IMR-90 (cell line): ENCODE measurements around the gene LIN7C. TPM values are rescaled to one million over a fixed set of nuclear protein-coding genes. Genes with fewer than 3 reads are reported as not detected.

Experiments used
- ATAC-seq: fragments of 200-7000 bp; cut with Tn5 transposase; 2 replicates; pipeline ENCODE4 v1.9.1; 2020; ENCODE audit warnings: low read depth, mild to moderate bottlenecking, moderate library complexity
- BruUV-seq: library from RNA; stranded (reverse); fragments of 400-500 nt; replicated peaks from 2 replicates; lab custom pipeline; 2021; lab: Mats Ljungman, UMichigan
- CTCF ChIA-PET: fragments of 300-600 bp; formaldehyde crosslinking; extraction: SDS; loops from one replicate; lab custom pipeline; 2021; ENCODE audit warnings: antibody characterized with exemption; lab: Yijun Ruan, JAX
- POLR2A ChIA-PET: fragments of 300-600 bp; sonication (Branson Sonifier 250); formaldehyde crosslinking; loops from one replicate; lab custom pipeline; 2022; ENCODE audit warnings: antibody characterized with exemption; ENCODE audit not compliant: unreplicated experiment; lab: Charles Lee
- DNase-seq: peaks from one replicate; pipeline ENCODE4 v3.0.0; 2013
- H2AFZ ChIP-seq: replicated peaks from 2 replicates; pipeline ENCODE3; 2013; ENCODE audit warnings: low read length, mild to moderate bottlenecking; ENCODE audit not compliant: poor library complexity
- H2AK5ac ChIP-seq: 2 replicates; pipeline ENCODE4 v1.6.1; 2013; ENCODE audit warnings: low read depth, low read length, inconsistent platforms
- H2AK9ac ChIP-seq: replicated peaks from 2 replicates; pipeline ENCODE3; 2013; ENCODE audit warnings: mild to moderate bottlenecking, low read depth, low read length, moderate library complexity; ENCODE audit not compliant: poor library complexity
- H2BK120ac ChIP-seq: 2 replicates; pipeline ENCODE4 v1.6.1; 2013; ENCODE audit warnings: low read depth, low read length, inconsistent platforms
- H2BK15ac ChIP-seq: 3 replicates; pipeline ENCODE4 v1.6.1; 2013; ENCODE audit warnings: low read depth, low read length, inconsistent platforms
- H2BK20ac ChIP-seq: 2 replicates; pipeline ENCODE4 v1.6.1; 2013; ENCODE audit warnings: low read depth, mild to moderate bottlenecking, inconsistent platforms, low read length, moderate library complexity
- H2BK5ac ChIP-seq: 2 replicates; pipeline ENCODE4 v1.6.1; 2013; ENCODE audit warnings: mild to moderate bottlenecking, low read depth, low read length, inconsistent platforms; ENCODE audit not compliant: poor library complexity, severe bottlenecking
- H3K14ac ChIP-seq: replicated peaks from 2 replicates; pipeline ENCODE4 v1.6.1; 2013; ENCODE audit warnings: low read depth, low read length, inconsistent platforms
- H3K18ac ChIP-seq: 2 replicates; pipeline ENCODE4 v1.6.1; 2013; ENCODE audit warnings: low read depth, low read length, control low read depth
- H3K23ac ChIP-seq: 2 replicates; pipeline ENCODE4 v1.6.1; 2013; ENCODE audit warnings: low read depth, low read length, inconsistent platforms
- H3K27ac ChIP-seq: 2 replicates; pipeline ENCODE4 v1.5.1; 2013; ENCODE audit warnings: mild to moderate bottlenecking, control low read depth, low read length; ENCODE audit not compliant: insufficient read depth
- H3K27me3 ChIP-seq: 2 replicates; pipeline ENCODE4 v1.6.1; 2013; ENCODE audit warnings: low read length; ENCODE audit not compliant: control insufficient read depth, insufficient read depth
- H3K36me3 ChIP-seq: 2 replicates; pipeline ENCODE4 v1.6.1; 2013; ENCODE audit warnings: low read length, mixed read lengths; ENCODE audit not compliant: control insufficient read depth, insufficient read depth
- H3K4ac ChIP-seq: 2 replicates; pipeline ENCODE4 v1.6.1; 2013; ENCODE audit warnings: low read depth, low read length, inconsistent platforms
- H3K4me1 ChIP-seq: 2 replicates; pipeline ENCODE4 v1.6.1; 2013; ENCODE audit warnings: low read length, mixed read lengths; ENCODE audit not compliant: control insufficient read depth, insufficient read depth
- H3K4me2 ChIP-seq: 2 replicates; pipeline ENCODE4 v1.6.1; 2013; ENCODE audit warnings: low read depth, mild to moderate bottlenecking, control low read depth, low read length, moderate library complexity
- H3K4me3 ChIP-seq: 2 replicates; pipeline ENCODE4 v1.5.1; 2013; ENCODE audit warnings: low read depth, mild to moderate bottlenecking, control low read depth, low read length, moderate library complexity; ENCODE audit not compliant: insufficient read depth
- H3K56ac ChIP-seq: 2 replicates; pipeline ENCODE4 v1.6.1; 2013; ENCODE audit warnings: low read length, inconsistent platforms; ENCODE audit not compliant: insufficient read depth; ENCODE audit errors: extremely low read depth
- H3K79me1 ChIP-seq, 2 experiments: 2 replicates each; pipeline ENCODE4 v1.6.1; 2013; ENCODE audit warnings: low read length in 2 of 2, inconsistent platforms in 1 of 2, low read depth in 1 of 2
- H3K9ac ChIP-seq: 2 replicates; pipeline ENCODE4 v1.6.1; 2013; ENCODE audit warnings: low read depth, low read length, control low read depth
- H3K9me1 ChIP-seq: 2 replicates; pipeline ENCODE4 v1.6.1; 2013; ENCODE audit warnings: low read length, inconsistent platforms; ENCODE audit not compliant: insufficient read depth
- H3K9me3 ChIP-seq: 2 replicates; pipeline ENCODE4 v1.6.1; 2013; ENCODE audit warnings: low read length; ENCODE audit not compliant: control insufficient read depth, insufficient read depth
- H4K20me1 ChIP-seq: 2 replicates; pipeline ENCODE4 v1.6.1; 2013; ENCODE audit warnings: low read length, inconsistent platforms; ENCODE audit not compliant: insufficient read depth
- H4K5ac ChIP-seq: 2 replicates; pipeline ENCODE4 v1.6.1; 2013; ENCODE audit warnings: mild to moderate bottlenecking, low read depth, low read length, control low read depth
- H4K8ac ChIP-seq, 2 experiments: 2 replicates each; pipeline ENCODE4 v1.6.1; 2013; ENCODE audit warnings: low read depth in 2 of 2, low read length in 2 of 2, control low read depth in 1 of 2, inconsistent platforms in 1 of 2
- H4K91ac ChIP-seq: 2 replicates; pipeline ENCODE4 v1.6.1; 2013; ENCODE audit warnings: low read depth, low read length, inconsistent platforms; ENCODE audit not compliant: insufficient read depth
- BHLHE40 ChIP-seq: fragments of 150-350 bp; IDR thresholded peaks from 2 replicates; pipeline ENCODE4 v1.6.1; 2016; ENCODE audit warnings: mild to moderate bottlenecking, low read depth, low read length
- CEBPB ChIP-seq: IDR thresholded peaks from 2 replicates; pipeline ENCODE4 v1.6.1; 2012; ENCODE audit warnings: low read depth, low read length, improper control_type of control experiment
- CHD1 ChIP-seq: IDR thresholded peaks from 2 replicates; pipeline ENCODE4 v1.6.1; 2012; ENCODE audit warnings: low read depth, low read length, improper control_type of control experiment
- FOS ChIP-seq: fragments of 150-350 bp; IDR thresholded peaks from 2 replicates; pipeline ENCODE4 v1.6.1; 2016; ENCODE audit warnings: low read depth, low read length
- MAFK ChIP-seq: IDR thresholded peaks from 2 replicates; pipeline ENCODE4 v1.6.1; 2012; ENCODE audit warnings: low read depth, low read length, improper control_type of control experiment
- MAZ ChIP-seq: IDR thresholded peaks from 2 replicates; pipeline ENCODE4 v1.6.1; 2012; ENCODE audit warnings: low read depth, mild to moderate bottlenecking, low read length, improper control_type of control experiment, moderate library complexity, borderline replicate concordance
- MXI1 ChIP-seq: IDR thresholded peaks from 2 replicates; pipeline ENCODE4 v1.6.1; 2012; ENCODE audit warnings: low read depth, mild to moderate bottlenecking, low read length, moderate library complexity, borderline replicate concordance
- NFE2L2 ChIP-seq: fragments of 150-350 bp; IDR thresholded peaks from 2 replicates; pipeline ENCODE4 v1.6.1; 2016; ENCODE audit warnings: low read depth, mild to moderate bottlenecking, low read length
- POLR2A ChIP-seq: IDR thresholded peaks from 2 replicates; pipeline ENCODE4 v1.6.1; 2012; ENCODE audit warnings: mild to moderate bottlenecking, low read depth, low read length
- RAD21 ChIP-seq: IDR thresholded peaks from 2 replicates; pipeline ENCODE4 v1.6.1; 2012; ENCODE audit warnings: low read length, improper control_type of control experiment
- RCOR1 ChIP-seq: IDR thresholded peaks from 2 replicates; pipeline ENCODE4 v1.6.1; 2012; ENCODE audit warnings: mild to moderate bottlenecking, low read length, improper control_type of control experiment; ENCODE audit not compliant: insufficient replicate concordance
- RFX5 ChIP-seq: IDR thresholded peaks from 2 replicates; pipeline ENCODE4 v1.8.0; 2012; ENCODE audit warnings: low read depth, mild to moderate bottlenecking, low read length, moderate library complexity
- SMC3 ChIP-seq: fragments of 150-350 bp; IDR thresholded peaks from 2 replicates; pipeline ENCODE4 v1.6.1; 2016; ENCODE audit warnings: low read depth, mild to moderate bottlenecking, antibody characterized with exemption, low read length, moderate library complexity
- WGBS, 2 experiments: methylation state at CpG; one replicate each; pipeline versions ENCODE4 v1.1.5 to v1.1.7; 2013; ENCODE audit warnings: missing lambda C conversion rate in 2 of 2; ENCODE audit not compliant: insufficient read length in 1 of 2; ENCODE audit errors: extremely low coverage in 2 of 2; 5-methylcytosine and 5-hydroxymethylcytosine counted together
- dilution Hi-C: fragments of 300-500 bp; cut with HindIII; formaldehyde crosslinking; loops from one replicate; pipeline ENCODE4 v1.14.3; 2018; ENCODE audit warnings: low sequenced_read_pairs; ENCODE audit not compliant: unreplicated experiment
- in situ Hi-C: fragments of 300-500 bp; cut with MboI; formaldehyde crosslinking; loops from 3 replicates; pipeline ENCODE4 v1.14.3; 2019; ENCODE audit warnings: low sequenced_read_pairs, inconsistent platforms, mixed read lengths
- intact Hi-C: fragments of 100-400 bp; cut with micrococcal nuclease; formaldehyde crosslinking; loops from 2 replicates; pipeline ENCODE4 v1.10.0; 2022
- polyA plus RNA-seq, 3 experiments: library from polyadenylated mRNA; depleted of rRNA; stranded (reverse); fragments of >200 nt; gene quantifications; 2 replicates each; pipeline ENCODE4 v1.2.3, GENCODE V29; 2012; ENCODE audit warnings: low replicate concordance in 1 of 3
- total RNA-seq: library from RNA; depleted of rRNA; stranded (reverse); fragments of >200 nt; gene quantifications from 2 replicates; pipeline ENCODE4 v1.2.3, GENCODE V29; 2012
- TF ChIP-seq, protein P1 (sequence below): conservative IDR thresholded peaks from 2 replicates; pipeline ENCODE4 v1.5.1; 2012; ENCODE audit warnings: mild to moderate bottlenecking, low read depth, low read length, improper control_type of control experiment
- TF ChIP-seq, protein P2 (sequence below): fragments of 150-350 bp; IDR thresholded peaks from 2 replicates; pipeline ENCODE4 v1.6.1; 2016; ENCODE audit warnings: low read depth, mild to moderate bottlenecking, low read length, moderate library complexity, borderline replicate concordance
- TF ChIP-seq, protein P3 (sequence below): fragments of 150-350 bp; IDR thresholded peaks from 2 replicates; pipeline ENCODE4 v1.6.1; 2017; ENCODE audit warnings: mild to moderate bottlenecking, antibody characterized with exemption, low read length, low read depth

Gene LIN7C
- total and polyA plus RNA-seq, 2 of the 4 experiments (the other 2 are of a cell fraction): 12.2 to 25.5 TPM

DNA sequence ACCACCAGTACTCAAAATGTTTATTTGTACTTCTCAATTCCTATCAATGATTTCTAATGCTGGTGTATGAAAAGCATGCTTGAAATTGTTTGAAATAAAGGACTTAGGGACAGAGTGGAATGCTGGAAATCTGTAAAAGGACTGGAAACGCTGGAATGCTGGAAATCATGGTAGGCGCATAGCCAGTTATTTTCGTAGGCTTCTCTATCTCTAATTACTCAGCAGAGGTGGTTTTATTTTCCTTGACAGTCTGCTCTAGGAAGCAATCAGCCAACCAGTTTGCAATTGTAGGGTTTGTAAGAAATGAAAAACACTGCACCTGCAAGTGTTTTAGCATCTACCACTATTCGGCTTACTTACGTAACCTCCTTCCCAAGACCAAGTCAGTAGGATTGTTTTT lies 788 bp downstream of the LIN7C start:
- H3K4me2 ChIP-seq: peak overlapping the region; percentile 95
- peaks cover 21% of the 10 kb centered on the region; the same call in 1 of the 2 replicates for H4K20me1 ChIP-seq
- H3K9me3 ChIP-seq: no peaks in the 10 kb centered on the region
- H2AFZ ChIP-seq: peak overlapping the region; percentile 96
- 0 out of 2 replicates have a peak overlapping the region, but pooled peaks have one; percentile 1 for H2BK20ac ChIP-seq
- POLR2A ChIA-PET: no interaction called here
- H4K5ac ChIP-seq: peak overlapping the region; percentile 73; the same call in 1 of the 2 replicates
- DNase-seq (peak; percentile 13), ATAC-seq (no peak; the same call in 1 of the 2 replicates)
- no TSS peak for BruUV-seq
- H2AK9ac ChIP-seq: peak overlapping the region; percentile 80
- WGBS, 2 experiments: no CpG with 5 or more reads among the region's 5 CpGs
- H3K27ac ChIP-seq: peak overlapping the region; percentile 87
- peaks cover 26 to 43% of the 10 kb centered on the region in 2 experiments for H3K79me1 ChIP-seq
- peak overlapping the region; percentile 60 for H3K14ac ChIP-seq
- H3K18ac ChIP-seq: no peak overlapping the region
- H3K4me1 ChIP-seq: peaks cover 2% of the 10 kb centered on the region; the same call in 1 of the 2 replicates
- peak overlapping the region; percentile 70 for H2BK5ac ChIP-seq
- H3K9me1 ChIP-seq: no peaks in the 10 kb centered on the region
- H3K23ac ChIP-seq: peak overlapping the region; percentile 74
- dilution Hi-C loops: no loop called here
- peak overlapping the region; percentile 70; the same call in 1 of the 2 replicates for H3K4ac ChIP-seq
- peak overlapping the region; percentile 97 for H3K9ac ChIP-seq
- CTCF ChIA-PET: no interaction called here
- intact Hi-C loops: loop anchor here (2.0 to 10.0 kb wide), 2 partner anchors 143 to 1829 kb away; no protein-coding TSS in a partner anchor
- no peaks in the 10 kb centered on the region for H3K27me3 ChIP-seq
- peak overlapping the region in 1 of 2 experiments; percentile 94; a peak in 2 of 4 replicates for H4K8ac ChIP-seq
- TF ChIP-seq RFX5 (no peak), RCOR1 (no peak), NFE2L2 (no peak), MAZ (no peak), BHLHE40 (no peak), CHD1 (no peak), MAFK (no peak), FOS (no peak), CEBPB (no peak), RAD21 (no peak), MXI1 (no peak), SMC3 (no peak), POLR2A (no peak)
- TF ChIP-seq, protein P1, sequence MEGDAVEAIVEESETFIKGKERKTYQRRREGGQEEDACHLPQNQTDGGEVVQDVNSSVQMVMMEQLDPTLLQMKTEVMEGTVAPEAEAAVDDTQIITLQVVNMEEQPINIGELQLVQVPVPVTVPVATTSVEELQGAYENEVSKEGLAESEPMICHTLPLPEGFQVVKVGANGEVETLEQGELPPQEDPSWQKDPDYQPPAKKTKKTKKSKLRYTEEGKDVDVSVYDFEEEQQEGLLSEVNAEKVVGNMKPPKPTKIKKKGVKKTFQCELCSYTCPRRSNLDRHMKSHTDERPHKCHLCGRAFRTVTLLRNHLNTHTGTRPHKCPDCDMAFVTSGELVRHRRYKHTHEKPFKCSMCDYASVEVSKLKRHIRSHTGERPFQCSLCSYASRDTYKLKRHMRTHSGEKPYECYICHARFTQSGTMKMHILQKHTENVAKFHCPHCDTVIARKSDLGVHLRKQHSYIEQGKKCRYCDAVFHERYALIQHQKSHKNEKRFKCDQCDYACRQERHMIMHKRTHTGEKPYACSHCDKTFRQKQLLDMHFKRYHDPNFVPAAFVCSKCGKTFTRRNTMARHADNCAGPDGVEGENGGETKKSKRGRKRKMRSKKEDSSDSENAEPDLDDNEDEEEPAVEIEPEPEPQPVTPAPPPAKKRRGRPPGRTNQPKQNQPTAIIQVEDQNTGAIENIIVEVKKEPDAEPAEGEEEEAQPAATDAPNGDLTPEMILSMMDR: no peak
- TF ChIP-seq, protein P2, sequence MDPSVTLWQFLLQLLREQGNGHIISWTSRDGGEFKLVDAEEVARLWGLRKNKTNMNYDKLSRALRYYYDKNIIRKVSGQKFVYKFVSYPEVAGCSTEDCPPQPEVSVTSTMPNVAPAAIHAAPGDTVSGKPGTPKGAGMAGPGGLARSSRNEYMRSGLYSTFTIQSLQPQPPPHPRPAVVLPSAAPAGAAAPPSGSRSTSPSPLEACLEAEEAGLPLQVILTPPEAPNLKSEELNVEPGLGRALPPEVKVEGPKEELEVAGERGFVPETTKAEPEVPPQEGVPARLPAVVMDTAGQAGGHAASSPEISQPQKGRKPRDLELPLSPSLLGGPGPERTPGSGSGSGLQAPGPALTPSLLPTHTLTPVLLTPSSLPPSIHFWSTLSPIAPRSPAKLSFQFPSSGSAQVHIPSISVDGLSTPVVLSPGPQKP: no peak
- TF ChIP-seq, protein P3, sequence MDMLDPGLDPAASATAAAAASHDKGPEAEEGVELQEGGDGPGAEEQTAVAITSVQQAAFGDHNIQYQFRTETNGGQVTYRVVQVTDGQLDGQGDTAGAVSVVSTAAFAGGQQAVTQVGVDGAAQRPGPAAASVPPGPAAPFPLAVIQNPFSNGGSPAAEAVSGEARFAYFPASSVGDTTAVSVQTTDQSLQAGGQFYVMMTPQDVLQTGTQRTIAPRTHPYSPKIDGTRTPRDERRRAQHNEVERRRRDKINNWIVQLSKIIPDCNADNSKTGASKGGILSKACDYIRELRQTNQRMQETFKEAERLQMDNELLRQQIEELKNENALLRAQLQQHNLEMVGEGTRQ: no peak
- H3K56ac ChIP-seq: peak overlapping the region; percentile 75
- H2AK5ac ChIP-seq: no peak overlapping the region
- in situ Hi-C loops: loop anchor here (25.0 kb wide), 1 partner anchor 1832 kb away; no protein-coding TSS in a partner anchor
- H2BK15ac ChIP-seq: no peak overlapping the region
- H2BK120ac ChIP-seq: peak overlapping the region; percentile 50; the same call in 1 of the 2 replicates
- peak overlapping the region; percentile 73 for H3K4me3 ChIP-seq
- H4K91ac ChIP-seq: peak overlapping the region; percentile 69; the same call in 1 of the 2 replicates
- 0 out of 2 replicates have a peak, but pooled peaks cover 2% of the 10 kb centered on the region for H3K36me3 ChIP-seq
